Measurements from ENCODE around the gene TRPC4. TPM values are rescaled to one million over a fixed set of nuclear protein-coding genes. Genes with fewer than 3 reads are reported as not detected.

Gene TRPC4
- total RNA-seq, 8 experiments from 2014 or later, result 0.25 to 7.3 (median 3.1) TPM

DNA sequence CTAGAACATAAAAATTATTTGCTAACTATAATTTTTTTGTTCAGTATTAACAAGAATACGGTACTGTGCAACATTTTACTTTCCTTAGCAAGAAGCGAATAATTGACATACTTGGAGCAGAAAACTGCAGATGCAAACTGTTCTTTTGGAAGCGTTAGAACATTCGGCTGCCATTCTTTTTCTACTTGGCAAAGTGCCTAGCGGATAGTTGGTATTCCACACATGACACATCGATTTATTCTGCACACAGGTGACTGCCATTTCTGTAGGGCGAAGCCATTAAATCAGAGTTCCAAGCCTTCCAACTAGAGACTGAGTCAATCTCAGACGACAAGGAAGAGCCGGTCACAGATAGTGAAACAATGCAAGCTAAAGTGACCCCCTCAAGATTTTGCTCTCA, 117.4 kb downstream of the TRPC4 start:
- WGBS, 10 experiments, result 20 to 96% (median 85%) methylated on average over 1 to 9 of the region's 9 CpGs
- Histone ChIP-seq H3K27ac (no peak overlapping the region), H3K4me1 (replicated peaks in 1 of 2) (no peaks in the 10 kb centered on the region), H3K4me3 (no peak overlapping the region)
- ATAC-seq (replicated peaks in 6 of 8), result no peak
- in situ Hi-C loops (cut with MboI; ENCODE audit: low pct_unique_long_range_greater_than_20kb in 2 of 9, low sequenced_read_pairs in 9 of 9, unreplicated experiment in 9 of 9), result no loop called here

DNA sequence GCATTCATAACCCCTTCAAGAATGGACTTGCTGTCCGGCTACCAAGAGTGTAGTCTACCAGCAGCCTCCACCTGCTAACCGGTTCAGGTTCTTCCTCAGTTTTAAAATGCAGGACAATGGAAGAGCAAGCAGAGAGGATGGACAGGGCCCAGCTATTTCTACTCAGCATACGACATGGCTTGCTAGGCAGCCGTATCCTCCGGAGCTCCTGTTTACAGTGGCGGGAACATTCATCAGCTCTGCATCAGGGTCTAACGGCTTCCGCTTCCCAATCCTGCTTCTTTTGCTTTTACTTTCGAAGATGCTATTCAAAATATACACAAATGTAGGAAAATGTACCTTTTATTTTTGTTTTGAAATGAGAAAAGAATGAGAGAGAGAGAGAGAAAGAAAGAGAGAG, 118.5 kb downstream of the TRPC4 start:
- WGBS, 10 experiments, result 83 to 100% (median 90%) methylated on average over 1 to 9 of the region's 9 CpGs
- H3K27ac ChIP-seq, result no peak overlapping the region
- no peaks in the 10 kb centered on the region for H3K4me1 ChIP-seq (replicated peaks in 1 of 2)
- ATAC-seq (replicated peaks in 6 of 8), result no peak
- in situ Hi-C loops (cut with MboI; ENCODE audit: low pct_unique_long_range_greater_than_20kb in 2 of 9, low sequenced_read_pairs in 9 of 9, unreplicated experiment in 9 of 9), result no loop called here
- no peak overlapping the region for H3K4me3 ChIP-seq

DNA sequence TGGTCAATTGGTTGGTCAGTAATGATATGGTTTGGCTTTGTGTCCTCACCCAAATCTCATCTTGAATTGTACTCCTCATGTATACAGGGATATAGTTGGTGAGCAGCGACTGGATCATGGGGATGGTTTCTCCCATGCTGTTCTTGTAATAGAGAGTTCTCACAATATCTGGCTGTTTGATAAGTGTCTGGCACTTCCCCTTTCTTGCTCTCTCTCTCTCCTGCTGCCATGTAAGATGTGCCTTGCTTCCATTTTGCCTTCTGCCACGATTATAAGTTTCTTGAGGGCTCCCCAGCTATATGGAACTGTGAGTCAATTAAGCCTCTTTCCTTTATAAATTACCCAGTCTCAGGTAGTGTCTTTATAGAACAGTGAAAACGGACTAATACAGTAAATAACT, 120.7 kb downstream of the TRPC4 start:
- Histone ChIP-seq H3K4me3 (no peak overlapping the region), H3K27ac (no peak overlapping the region), H3K4me1 (replicated peaks in 1 of 2) (no peaks in the 10 kb centered on the region)
- in situ Hi-C loops (cut with MboI; ENCODE audit: low pct_unique_long_range_greater_than_20kb in 2 of 9, low sequenced_read_pairs in 9 of 9, unreplicated experiment in 9 of 9), result no loop called here
- ATAC-seq (replicated peaks in 6 of 8), result no peak
- WGBS, 10 experiments, result 33 to 100% (median 83%) methylated on average over 1 to 3 of the region's 3 CpGs; no CpG with 5 or more reads in 1 of the 10 experiments

DNA sequence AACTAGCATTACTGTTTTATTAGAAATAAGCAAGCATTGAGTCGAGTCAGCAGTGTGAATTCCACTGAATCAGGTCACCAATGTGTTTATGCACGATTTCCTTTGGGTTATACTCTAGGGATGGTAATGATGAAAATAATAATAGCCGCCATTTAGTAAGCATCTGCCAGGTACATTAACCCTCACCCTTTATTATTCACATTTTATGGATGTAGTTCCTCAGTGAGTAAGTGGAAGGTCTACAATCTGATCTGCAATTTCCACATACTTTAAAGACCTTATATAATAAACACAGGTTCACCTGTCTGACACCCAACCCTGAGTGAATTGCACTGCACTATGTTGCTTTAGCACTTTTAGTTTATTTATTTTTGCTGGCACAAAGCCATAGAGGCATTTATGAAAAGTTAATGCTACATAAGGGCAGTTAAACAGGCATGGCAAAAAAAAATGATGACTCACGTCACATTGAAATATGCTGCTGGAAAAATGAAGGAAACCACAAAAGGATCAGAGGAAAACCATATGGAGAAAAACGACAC, 122.4 kb downstream of the TRPC4 start:
- H3K4me3 ChIP-seq, result no peak overlapping the region
- in situ Hi-C loops (cut with MboI; ENCODE audit: low pct_unique_long_range_greater_than_20kb in 2 of 9, low sequenced_read_pairs in 9 of 9, unreplicated experiment in 9 of 9), result no loop called here
- H3K4me1 ChIP-seq (replicated peaks in 1 of 2), result no peaks in the 10 kb centered on the region
- 0 to 97% (median 75%) methylated on average over 3 to 5 of the region's 5 CpGs for WGBS, 10 experiments
- no peak overlapping the region for H3K27ac ChIP-seq
- peak in 3 of 8 experiments; percentile 38 to 58 (median 55) for ATAC-seq (replicated peaks in 6 of 8)

DNA sequence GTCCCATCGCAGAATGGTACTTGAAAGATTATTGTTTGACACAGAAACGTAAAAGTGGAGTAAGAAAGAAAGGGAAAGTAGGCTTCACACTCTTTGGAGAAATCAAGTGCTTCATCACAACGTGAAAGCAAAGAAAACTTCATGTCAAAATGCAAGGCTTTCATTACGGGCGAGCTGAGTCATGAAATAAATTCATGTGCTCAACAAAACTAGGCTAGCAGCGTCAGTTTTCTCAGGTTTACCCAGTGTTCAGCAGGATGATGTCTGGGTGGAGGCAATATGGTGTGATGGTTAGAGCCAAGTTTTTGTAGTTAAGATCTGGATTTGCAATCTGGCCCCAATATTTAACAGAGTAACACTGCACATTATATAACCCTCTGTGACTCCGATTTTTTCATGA, 128.0 kb downstream of the TRPC4 start:
- no peaks in the 10 kb centered on the region for H3K4me1 ChIP-seq (replicated peaks in 1 of 2)
- H3K4me3 ChIP-seq, result no peak overlapping the region
- no peak overlapping the region for H3K27ac ChIP-seq
- peak in 1 of 8 experiments; percentile 77 for ATAC-seq (replicated peaks in 6 of 8)
- WGBS, 10 experiments, result 0 to 89% (median 79%) methylated on average over 1 to 7 of the region's 7 CpGs
- in situ Hi-C loops (cut with MboI; ENCODE audit: low pct_unique_long_range_greater_than_20kb in 2 of 9, low sequenced_read_pairs in 9 of 9, unreplicated experiment in 9 of 9), result no loop called here

DNA sequence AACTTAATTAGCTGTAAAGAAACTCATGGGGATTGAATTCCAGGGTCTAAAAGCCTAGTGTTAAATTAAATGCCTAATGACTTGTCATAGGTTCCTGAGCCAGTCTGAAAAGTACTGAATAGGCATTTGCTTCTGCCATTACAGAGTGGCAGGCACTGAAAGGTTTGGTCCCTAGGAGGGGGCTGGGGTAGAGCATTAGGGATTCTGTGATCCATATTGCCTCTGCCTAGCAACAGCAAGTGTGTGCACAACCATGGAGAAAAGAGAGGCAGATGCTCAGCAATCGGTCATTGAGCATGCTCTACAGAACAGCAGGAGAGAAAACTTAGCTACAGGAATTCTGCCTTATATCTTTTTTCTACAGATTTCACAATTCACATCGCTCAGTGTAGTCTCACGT, 133.5 kb downstream of the TRPC4 start:
- Histone ChIP-seq H3K4me3 (no peak overlapping the region), H3K4me1 (replicated peaks in 1 of 2) (peaks cover 8% of the 10 kb centered on the region in 2 donors), H3K27ac (no peak overlapping the region)
- ATAC-seq (replicated peaks in 6 of 8), result peak in 5 of 8 experiments; percentile 62 to 97 (median 67)
- 20 to 100% (median 45%) methylated on average over 1 to 3 of the region's 3 CpGs; no CpG with 5 or more reads in 3 of the 10 experiments for WGBS, 10 experiments
- in situ Hi-C loops (cut with MboI; ENCODE audit: low pct_unique_long_range_greater_than_20kb in 2 of 9, low sequenced_read_pairs in 9 of 9, unreplicated experiment in 9 of 9), result no loop called here

DNA sequence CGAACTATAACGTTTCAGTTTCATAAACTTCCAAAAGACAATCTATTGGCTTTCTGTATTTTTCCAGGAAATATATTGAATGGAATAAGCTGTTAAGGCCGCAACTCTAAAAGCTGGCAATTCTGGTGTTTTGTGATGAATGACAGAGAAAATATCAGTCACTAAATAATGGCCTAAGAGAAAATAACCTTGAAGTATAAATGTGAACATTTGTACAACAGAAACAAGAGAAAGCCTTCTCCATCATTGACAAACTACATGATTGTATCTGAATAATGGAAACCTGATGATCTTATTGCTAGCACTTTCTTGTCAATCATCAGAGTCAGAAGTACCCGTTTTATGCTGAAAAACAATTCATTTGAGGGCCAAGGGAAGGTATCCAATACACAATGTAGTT, 134.3 kb downstream of the TRPC4 start:
- no peak overlapping the region for H3K4me3 ChIP-seq
- WGBS, 10 experiments, result 47 to 97% (median 84%) methylated on average over 2 to 4 of the region's 4 CpGs
- no peak for ATAC-seq (replicated peaks in 6 of 8)
- H3K27ac ChIP-seq, result no peak overlapping the region
- in situ Hi-C loops (cut with MboI; ENCODE audit: low pct_unique_long_range_greater_than_20kb in 2 of 9, low sequenced_read_pairs in 9 of 9, unreplicated experiment in 9 of 9), result no loop called here
- peaks cover 8% of the 10 kb centered on the region in 2 donors for H3K4me1 ChIP-seq (replicated peaks in 1 of 2)

DNA sequence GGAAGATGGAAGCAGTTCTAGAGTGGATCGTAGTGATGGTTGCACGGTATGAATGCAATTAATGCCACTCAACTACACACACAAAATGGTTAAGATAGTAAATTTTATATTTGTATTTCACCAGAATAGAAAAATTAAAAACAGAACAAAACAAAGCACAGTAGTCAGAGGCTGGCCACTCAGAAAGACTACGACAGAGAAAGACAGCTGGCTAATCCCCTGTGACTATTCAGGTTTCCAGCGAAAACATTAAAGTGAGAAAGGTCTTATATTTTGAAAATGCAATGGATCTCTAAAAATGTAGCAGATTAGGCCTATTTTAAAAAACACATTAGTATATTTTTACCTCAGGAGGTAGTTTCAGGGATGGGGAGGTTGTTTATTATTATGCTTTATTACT, 139.7 kb downstream of the TRPC4 start:
- in situ Hi-C loops (cut with MboI; ENCODE audit: low pct_unique_long_range_greater_than_20kb in 2 of 9, low sequenced_read_pairs in 9 of 9, unreplicated experiment in 9 of 9), result no loop called here
- 58 to 96% (median 90%) methylated on average over 2 to 4 of the region's 4 CpGs; no CpG with 5 or more reads in 1 of the 10 experiments for WGBS, 10 experiments

DNA sequence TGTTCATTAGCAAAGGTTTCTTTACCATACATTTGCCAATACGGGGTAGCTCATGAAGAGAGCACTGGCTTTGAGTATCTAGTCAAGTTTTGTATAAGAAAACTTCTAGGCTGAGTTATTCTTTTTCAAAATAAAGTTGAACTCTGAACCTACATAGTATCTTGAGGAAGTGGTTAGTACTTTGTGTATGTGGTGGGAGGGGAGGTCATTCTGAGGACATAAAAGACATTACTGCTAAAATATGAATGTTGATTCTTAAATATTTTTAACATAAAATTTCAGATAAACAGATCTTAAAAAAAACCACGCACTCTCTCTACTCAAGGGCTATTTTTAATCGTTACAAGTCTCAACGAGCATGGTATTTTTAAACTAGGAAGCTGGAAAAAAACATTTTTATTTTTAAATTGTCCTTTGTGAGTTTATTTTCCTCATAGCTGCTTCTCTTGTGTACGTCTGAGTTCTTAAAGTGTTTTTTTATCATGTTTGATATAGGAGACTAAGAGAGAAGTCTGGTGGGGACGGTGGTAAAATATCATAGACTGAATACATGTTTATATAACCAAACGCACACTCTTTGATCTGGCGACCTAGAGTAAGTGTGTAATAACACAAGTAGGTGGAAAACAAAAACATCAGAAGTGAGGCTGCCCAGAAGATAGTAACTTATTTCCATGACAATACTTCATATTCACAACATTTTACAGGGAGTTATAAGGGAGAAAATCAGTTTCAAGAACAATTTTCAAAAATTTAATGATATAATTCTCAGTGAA, 153.0 kb downstream of the TRPC4 start:
- no peak for ATAC-seq (replicated peaks in 6 of 8)
- H3K4me3 ChIP-seq, result no peak overlapping the region
- H3K27ac ChIP-seq, result no peak overlapping the region
- whole genome bisulfite sequencing, 10 experiments, result 55 to 96% (median 89%) methylated on average over 3 to 8 of the region's 8 CpGs
- peaks cover 0 to 4% of the 10 kb centered on the region in 2 donors for H3K4me1 ChIP-seq (replicated peaks in 1 of 2)
- in situ Hi-C loops (cut with MboI; ENCODE audit: low pct_unique_long_range_greater_than_20kb in 2 of 9, low sequenced_read_pairs in 9 of 9, unreplicated experiment in 9 of 9), result no loop called here

More for the DNA sequence above, 139.7 kb downstream of the TRPC4 start:
- Histone ChIP-seq H3K4me3 (no peak overlapping the region), H3K4me1 (replicated peaks in 1 of 2) (peaks cover 0 to 5% of the 10 kb centered on the region in 2 donors), H3K27ac (no peak overlapping the region)
- ATAC-seq (replicated peaks in 6 of 8), result no peak

DNA sequence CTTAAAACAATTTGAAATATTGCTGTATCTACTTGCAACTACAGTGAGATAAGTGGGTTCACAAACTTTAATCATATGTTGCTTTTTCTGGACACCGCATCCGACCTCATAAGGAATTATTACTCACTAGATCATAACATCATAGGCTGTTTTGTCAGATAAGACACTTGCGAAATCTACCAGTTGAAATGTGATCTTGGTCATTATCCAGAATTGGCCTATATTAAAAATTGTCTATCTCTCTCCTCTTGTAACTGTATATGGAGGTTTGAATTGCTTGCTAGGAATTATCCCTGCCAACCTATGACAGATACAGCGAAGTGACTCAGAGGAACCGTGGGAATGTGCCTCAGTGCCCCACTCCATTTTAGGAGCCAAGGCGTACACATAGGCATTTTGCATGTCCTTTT, 154.0 kb downstream of the TRPC4 start:
- in situ Hi-C loops (cut with MboI; ENCODE audit: low pct_unique_long_range_greater_than_20kb in 2 of 9, low sequenced_read_pairs in 9 of 9, unreplicated experiment in 9 of 9), result no loop called here
- no peak for ATAC-seq (replicated peaks in 6 of 8)
- Histone ChIP-seq H3K27ac (no peak overlapping the region), H3K4me1 (replicated peaks in 1 of 2) (peaks cover 0 to 4% of the 10 kb centered on the region in 2 donors), H3K4me3 (no peak overlapping the region)
- WGBS, 10 experiments, result 32 to 100% (median 87%) methylated on average over 1 to 6 of the region's 6 CpGs; no CpG with 5 or more reads in 2 of the 10 experiments

DNA sequence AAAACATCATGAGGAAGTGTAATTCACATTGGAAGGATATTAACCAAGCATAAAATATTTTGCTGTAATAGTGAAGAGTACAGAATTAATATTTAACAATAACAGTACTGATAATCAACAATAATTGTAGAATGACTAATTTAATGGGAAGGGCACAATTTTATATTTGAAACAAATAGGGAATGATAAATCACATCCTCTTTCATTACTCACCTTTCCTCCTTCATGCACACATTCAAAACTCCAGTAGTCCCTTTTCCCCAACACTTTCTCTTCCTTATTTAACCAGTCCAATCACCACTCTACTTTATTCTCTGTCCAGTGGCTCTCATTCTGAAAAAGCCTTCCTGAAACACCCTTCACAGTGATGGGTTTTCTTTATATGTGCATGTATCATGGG, 160.3 kb downstream of the TRPC4 start:
- ATAC-seq (replicated peaks in 6 of 8), result no peak
- in situ Hi-C loops (cut with MboI; ENCODE audit: low pct_unique_long_range_greater_than_20kb in 2 of 9, low sequenced_read_pairs in 9 of 9, unreplicated experiment in 9 of 9), result no loop called here
- peaks cover 0 to 4% of the 10 kb centered on the region in 2 donors for H3K4me1 ChIP-seq (replicated peaks in 1 of 2)
- no peak overlapping the region for H3K4me3 ChIP-seq
- no peak overlapping the region for H3K27ac ChIP-seq

DNA sequence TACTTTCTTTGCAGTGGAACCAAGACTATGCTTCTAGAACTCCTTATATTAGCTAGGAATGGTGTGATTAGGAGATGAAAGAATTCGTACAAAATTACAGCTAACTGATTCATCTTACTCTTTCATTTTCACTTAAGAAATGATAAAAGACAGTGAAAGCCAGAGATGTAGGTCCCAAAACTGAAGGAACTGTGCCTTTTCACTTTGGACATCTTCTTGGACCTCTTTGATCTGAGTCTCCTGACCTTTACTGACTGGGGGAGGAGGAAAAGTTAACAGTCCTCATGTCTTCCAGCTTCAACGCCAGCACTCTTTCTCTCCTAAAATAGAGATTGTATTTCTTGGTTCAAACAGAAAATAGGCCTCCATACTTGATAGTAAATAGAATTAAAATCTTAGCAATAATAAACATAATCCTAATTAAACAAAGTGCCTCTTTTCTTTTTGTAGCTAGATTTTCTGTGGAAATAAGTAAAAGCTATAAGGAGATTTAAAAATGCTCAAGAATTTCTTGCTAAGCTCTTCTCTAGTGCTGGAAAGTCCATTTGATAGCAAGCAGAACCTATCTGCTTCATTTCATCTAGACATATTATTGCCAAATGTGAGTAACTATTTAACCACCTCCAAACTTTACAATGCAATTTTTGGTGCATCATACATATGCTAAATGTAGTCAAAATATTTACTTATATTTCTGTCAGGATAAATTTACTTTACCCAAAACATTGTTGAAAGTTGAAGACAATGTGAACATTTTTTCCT, 161.7 kb downstream of the TRPC4 start:
- Histone ChIP-seq H3K4me1 (replicated peaks in 1 of 2) (peaks cover 0 to 4% of the 10 kb centered on the region in 2 donors), H3K27ac (no peak overlapping the region), H3K4me3 (no peak overlapping the region)
- WGBS, 10 experiments, result 50 to 100% (median 78%) methylated on average over 1 to 2 of the region's 2 CpGs; no CpG with 5 or more reads in 2 of the 10 experiments
- no peak for ATAC-seq (replicated peaks in 6 of 8)
- in situ Hi-C loops (cut with MboI; ENCODE audit: low pct_unique_long_range_greater_than_20kb in 2 of 9, low sequenced_read_pairs in 9 of 9, unreplicated experiment in 9 of 9), result no loop called here

DNA sequence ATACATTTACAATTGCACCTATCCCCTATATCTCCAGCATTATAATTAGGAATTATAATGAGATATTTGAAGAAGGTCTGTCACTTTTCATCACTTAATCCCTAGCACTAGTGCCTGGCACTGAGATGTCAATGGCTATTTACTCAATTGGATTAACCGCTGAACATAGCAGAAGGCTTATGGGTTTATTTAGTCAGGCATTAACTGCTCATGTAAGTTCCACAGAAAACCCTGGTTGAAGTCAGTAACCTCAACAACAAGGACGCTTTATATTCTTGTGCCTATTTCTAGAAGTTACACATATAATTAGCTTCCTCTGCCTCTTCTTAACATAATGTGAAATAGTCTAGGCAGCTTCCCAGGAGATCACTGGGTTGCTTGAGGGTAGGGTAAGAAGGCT, 163.5 kb downstream of the TRPC4 start:
- H3K27ac ChIP-seq, result no peak overlapping the region
- H3K4me1 ChIP-seq (replicated peaks in 1 of 2), result no peaks in the 10 kb centered on the region
- 100% methylated on average over 1 to 2 of the region's 2 CpGs; no CpG with 5 or more reads in 4 of the 10 experiments for WGBS, 10 experiments
- in situ Hi-C loops (cut with MboI; ENCODE audit: low pct_unique_long_range_greater_than_20kb in 2 of 9, low sequenced_read_pairs in 9 of 9, unreplicated experiment in 9 of 9), result no loop called here
- ATAC-seq (replicated peaks in 6 of 8), result peak in 1 of 8 experiments; percentile 35
- H3K4me3 ChIP-seq, result no peak overlapping the region

Measured in motor neuron (in vitro differentiated cells).